ENCODE results near the gene WASF3.

Gene WASF3

DNA sequence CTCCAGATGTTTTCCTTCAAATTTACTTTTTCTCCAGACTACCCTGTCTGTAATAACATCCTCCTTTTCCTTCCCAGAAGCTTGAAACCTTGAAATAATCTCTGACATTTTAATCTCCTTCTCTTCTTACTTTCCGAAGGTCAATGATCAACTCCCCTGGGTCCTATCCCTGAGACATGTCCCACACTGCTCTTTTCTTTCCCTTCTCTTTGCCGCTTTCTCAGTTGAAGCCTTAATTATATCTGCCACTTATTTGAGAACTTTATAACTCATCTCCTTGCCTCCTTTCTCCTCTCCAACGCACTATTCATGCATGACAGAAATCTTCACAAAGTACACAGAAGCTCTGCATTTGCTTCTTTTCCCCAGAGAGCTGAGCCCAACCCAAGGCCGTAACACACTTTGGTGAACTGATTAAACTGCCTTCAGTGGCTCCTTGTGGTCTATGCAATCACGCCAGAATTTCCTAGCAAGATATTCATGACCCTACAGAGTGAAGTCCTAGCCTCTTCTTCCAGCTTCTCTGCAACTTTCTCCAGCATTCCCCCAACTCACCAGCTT lies 9.2 kb upstream of the WASF3 start:
- no peak for DNase-seq

DNA sequence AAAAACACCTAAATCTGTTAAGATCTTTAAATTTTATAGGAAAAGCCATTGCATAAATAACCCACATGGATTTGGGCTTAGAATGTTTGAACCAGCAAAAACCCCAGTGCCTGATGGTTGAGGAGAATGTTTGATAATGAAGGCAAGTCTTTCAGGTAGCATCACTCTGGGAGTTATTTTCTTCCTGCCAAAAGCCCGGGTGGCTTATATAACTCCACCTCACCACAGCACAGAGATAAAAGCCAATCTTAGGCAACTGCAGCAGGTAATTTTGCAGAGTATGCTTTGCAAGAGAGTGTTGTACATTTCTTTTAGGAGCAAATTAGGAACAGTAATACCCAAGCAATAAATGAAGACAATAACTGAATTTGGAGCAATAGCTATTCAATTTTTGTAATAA lies 7.8 kb upstream of the WASF3 start:
- DNase-seq, result no peak

DNA sequence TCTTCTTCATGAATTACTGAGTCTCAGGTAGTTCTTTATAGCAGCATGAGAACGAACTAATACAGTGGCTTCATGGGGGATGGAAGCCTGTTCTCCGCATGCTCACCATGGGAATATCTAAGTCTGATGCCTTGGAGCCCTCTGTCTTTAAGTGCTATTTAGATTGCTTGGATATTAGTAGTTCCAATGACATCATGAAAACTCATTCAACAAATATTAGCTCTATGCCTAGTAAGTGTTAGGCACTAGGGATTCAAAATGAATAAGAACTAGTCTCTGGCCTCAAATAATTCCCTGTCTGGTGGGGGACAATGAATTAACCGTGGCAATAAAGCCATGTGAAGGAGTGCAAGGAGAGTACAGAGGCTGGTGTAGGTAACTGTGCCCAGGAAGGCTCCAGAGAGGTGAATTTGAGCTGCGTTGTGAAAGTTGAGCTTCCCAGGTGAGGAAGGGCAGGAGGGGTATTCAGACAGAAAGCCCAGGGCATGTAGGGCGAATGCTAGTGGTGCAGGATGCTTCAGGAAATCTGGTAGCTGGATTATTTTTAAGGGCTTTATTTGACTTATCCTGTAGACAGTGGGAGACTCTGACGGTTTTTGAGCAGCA lies 6.1 kb upstream of the WASF3 start:
- no peak for DNase-seq

DNA sequence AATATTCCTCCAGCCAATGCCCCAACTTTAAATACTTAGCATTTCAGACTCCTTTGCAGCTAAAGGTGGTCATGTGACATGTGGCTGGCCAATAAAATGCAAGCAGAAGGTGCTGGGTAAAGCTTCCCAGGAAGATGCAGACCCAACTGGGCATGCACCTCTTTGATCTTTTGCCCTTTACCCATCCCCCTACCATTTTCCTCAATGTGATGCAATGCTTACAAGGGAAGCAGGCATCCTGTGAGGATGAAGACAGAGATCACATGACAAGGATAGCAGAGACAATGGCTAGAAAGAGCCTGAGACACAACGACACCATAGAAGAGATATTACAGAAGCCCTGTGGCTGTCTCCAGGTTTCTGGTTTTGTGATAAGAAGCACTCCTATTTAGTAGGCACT lies 2.1 kb upstream of the WASF3 start:
- no peak for DNase-seq

DNA sequence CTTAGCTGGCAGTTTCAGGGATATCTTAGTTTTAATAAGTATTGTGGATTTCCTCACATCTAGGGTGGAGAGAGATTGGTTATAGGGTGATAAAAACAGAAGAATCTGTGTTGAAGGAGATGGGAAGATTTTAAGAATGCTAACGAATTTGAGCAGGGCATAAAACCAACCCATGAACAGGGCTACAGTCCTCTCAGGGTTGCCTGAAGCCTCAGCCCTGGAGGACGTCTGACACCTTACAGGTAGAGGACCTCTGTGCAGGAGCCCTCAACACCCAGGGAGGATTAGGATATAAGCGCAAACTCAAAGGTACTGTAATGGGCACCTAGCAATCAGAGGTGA lies 461 bp upstream of the WASF3 start:
- DNase-seq, result no peak

DNA sequence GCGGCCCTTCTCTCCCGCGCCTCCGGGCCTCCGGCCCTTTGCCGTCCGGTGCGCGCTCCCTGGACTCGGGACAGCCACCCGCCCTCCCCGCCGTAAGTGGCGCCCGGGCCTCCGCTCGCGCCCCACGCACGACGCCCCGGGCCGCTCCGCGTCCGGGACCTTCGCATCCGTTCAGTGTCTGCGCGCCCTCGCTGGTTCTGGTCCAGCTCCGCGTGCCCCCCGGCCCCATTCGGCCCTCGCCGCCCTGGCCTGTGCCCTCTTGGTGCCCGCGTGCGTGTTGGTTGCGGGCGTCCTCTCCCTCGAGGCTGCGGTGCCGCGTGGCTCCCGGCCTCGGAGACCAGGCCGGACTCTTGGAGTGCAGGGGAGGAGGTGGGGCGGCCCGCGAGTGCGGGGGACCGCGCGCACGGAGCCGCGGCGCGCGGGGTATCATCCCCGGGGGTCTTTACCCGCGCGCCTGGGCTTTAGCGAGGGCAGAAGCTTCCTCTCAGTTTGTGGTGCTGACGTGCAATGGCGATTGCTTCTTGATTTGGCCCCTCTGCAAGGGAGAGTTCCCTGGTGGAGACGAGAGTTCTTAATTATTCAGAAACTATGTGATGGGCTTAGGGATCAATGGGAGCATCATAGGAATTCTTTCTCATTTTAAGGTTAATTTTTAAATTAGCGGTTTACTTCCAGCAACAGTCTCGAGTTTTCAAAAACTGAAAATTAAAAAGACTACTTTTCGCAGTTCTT lies 757 bp downstream of the WASF3 start:
- DNase-seq, result no peak

DNA sequence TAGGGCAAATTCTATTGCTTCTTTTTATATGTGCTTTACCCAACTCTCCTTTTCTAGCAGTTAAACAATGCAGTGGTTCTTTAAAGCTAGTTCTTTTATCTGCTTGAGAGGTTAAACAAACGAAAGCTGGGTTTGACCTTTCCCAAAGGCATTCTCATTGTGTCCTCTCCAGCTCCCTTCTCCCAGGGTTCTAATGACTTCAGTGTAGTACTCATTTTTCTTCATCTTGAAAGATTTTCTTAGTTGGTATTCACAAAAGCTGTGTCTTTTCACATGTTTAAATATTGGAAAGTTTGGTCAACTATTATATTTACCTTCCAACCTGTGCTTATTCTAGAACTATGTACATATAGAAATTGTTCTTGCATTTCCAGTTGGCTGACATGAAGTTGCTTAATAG lies 1.5 kb downstream of the WASF3 start:
- DNase-seq, result no peak

DNA sequence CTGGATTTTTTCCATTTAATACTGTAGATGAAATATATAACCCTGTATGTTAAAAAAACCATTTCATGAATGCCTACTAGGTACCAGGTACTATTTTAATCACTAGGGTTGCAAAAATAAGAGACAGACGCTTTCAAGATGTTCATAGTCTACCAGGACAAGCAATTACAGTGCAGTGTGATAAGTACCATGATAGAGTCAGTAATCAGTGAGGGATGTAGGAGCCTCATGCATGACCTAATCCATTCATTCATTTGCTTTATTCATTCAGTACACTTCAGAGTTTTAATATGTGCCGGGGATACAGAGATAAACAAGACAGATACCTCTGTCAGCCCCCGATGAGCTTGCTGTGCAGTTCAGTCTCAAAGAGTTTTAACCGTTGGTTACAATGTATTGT lies 3.0 kb downstream of the WASF3 start:
- DNase-seq, result no peak

DNA sequence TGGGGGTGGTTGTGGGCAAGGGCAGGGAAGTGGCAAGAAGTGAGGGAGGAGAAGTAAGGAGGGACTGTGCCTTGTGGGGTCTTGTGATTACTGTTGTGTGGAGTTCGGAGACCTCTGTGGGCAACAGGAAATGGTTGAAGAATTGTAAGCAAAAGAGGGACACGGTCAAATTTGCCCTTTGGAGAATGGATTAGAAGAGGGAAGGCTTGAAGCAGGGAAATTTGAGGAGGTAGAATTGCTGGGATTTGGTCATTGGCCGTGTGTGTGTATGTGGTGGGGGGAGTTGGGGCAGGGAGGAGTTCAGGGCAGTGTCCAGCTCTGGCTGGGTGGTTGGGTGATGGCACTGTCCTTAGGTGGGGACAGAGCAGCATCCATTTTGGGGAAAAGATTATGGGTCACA lies 3.6 kb downstream of the WASF3 start:
- DNase-seq, result no peak

DNA sequence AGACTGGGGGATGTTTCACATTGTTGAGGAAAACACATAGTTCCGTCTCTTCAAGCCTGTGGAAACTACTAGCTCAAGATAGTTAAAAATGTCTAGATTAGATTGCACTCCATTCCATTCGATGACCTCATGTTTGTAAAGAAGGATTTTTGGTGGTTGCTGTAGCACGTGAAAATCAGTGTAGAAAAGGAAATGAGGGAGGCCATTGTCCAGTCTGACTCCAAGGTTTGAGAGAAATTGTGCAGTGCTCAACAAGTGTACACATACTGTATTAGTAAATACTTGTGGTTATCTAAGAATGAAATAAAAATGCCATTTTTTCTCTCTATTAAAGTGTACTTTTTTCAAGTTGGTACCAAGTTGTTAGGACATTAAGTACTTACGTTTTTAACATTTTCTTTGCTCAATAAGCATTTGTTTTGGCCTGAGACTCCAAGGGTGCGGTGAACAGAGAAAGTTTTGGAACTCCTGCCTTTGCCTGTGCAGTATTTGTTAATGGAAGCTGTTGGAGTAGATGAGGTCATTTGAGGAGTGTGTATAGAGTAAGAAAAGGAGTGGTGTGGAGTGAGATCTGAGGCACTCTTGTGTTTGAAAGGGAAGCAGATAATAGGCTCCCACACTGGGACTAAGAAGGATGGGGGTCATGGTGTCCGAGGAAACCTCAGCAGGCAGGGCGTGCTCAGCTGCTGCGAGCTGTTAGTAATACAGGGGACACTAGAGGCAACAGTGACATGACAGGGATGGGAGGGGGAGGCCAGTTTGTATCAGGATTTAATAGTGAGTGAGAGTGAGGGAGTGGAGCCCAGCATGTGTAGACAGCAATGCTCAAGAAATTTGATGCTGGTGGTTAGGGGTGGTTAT lies 4.4 kb downstream of the WASF3 start:
- DNase-seq, result no peak

DNA sequence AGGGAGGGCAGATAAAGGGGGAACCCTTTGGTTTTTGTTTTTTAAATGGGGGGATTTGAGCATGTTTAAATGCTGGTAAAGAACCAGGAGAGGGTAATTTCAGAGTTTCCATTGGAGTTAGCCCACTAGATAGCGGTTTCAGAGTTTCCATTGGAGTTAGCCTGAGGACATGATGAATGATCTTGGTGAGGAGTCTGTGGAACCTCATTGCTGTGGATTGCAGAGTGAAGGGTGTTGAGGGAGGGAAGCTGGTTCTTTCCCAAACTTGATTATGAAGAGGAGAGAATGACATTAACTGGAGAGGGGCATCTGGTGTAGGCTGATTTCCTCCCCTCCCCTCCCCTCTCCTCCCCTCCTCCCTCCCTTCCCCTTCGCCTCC lies 5.0 kb downstream of the WASF3 start:
- no peak for DNase-seq

DNA sequence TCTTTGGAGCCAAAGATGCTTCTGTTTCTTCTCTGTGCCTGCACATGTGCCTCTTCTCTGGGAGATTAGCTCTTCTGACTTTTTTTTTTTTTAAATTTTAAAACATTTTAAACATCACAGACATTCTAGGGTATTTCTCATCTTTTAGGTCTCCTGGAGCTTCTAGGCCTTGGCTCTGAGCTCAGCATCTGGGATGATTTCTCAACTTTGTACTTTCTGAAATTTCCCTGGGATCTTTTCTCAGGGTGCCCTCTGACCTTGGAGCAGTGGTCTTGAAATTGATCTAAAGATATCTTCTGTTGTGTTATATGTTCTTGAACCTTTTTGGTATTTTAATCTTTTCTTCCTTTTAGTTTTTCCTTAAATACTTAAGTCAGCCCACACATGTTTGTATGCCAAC lies 6.2 kb downstream of the WASF3 start:
- no peak for DNase-seq

DNA sequence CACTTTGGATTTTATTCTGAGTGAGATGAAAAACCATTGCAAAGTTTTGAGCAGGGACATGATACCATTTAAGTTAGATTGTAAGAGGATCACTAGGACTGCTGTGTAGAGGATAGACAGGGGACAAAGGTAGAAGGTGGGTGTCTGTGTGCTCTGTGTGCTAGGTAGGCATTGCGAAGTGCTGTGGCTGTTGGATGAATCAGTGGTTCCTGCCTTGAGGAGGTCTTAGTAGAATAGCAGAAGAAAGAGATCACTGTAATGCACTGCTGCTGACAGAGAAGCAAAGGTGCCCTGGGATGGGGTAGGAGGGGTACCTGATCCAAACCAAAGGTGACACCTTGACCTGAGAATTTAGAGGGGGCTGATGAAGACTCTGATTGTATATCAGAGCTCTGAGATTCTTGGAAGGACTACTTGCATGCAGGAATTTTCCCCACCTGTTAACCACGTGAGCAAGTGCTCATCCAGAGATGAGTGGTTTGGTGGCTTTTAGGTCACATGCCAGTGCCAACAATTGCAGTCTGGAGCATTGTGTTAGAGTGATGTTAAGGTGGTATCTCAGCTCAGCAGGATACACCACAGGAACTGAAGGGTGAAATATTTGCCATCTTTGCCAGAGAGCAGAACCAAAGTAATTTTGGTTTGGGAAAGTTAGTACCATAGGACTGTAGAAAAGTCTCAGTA lies 10.8 kb downstream of the WASF3 start:
- no peak for DNase-seq

DNA sequence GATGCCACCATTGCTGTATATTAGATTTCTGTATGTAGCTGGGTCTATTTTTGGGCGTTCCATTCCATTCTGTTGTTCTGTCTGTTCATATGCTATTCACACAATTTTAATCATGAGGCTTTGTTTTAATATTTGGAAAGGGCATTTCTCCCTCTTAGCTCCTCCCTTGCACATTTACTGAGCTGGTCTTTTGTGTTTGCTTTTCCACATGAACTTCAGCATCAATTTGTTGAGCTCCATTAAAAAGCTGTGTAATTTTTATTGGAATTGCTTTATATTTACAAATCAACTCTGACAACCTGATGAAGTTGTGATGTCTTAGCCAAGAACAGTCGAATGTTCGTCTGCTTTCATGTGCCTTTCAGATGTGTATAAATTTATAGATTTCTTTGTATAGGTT lies 14.0 kb downstream of the WASF3 start:
- no peak for DNase-seq

DNA sequence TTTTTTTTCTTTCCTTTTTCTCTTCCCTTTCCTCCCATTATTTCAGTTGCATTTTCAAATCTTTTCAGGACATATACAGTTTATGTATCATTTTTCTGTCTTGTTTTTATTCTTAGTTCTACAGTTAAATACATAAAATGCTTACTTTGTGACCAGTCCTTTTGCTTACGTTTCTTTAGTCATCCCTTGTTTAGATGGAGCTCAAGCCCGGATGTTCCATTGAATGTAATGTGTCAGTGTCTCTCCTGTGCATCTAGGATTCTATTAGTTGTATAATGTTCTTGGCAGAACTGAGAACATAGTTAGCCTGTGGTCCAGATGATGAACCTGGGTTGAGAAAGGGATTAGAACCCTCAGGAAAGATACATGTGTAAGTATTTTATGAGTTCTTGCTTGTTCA lies 17.8 kb downstream of the WASF3 start:
- DNase-seq, result no peak

DNA sequence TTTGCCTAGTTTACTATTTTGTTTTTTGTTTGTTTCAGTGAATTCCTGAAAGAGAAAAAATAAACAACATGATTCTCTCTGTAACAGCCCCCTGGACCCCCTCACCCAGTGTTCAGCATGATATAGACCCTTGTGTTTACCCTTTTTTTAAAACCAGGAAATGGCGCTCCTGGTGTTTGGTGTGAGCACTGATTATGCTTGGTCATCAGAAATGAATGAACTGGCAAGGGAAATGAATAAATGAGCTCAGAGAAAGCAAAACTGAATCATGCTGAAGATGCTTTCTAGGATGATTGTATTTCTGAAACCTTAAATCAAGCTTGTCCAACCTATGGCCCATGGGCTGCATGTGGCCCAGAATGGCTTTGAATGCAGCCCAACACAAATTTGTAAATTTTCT lies 22.1 kb downstream of the WASF3 start:
- DNase-seq, result no peak

DNA sequence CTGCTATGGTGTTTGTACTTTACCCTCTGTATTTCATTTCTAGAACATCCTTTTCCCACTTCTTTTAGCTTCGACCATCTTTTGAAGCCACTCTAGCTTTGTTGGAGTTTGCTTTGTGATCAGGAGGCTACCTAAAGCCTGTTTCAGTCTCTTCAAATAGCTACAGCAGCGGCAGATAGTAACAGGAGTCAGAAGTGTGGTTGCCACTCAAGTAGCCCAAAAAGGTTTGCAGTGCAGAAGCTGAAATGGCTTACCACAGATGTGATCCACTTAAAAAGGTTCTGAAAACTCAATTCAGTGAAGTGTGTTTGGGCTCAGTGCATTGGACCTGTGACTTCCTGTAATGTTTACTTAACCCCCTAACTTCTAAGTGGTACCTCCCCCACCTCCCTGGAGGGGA lies 26.2 kb downstream of the WASF3 start:
- no peak for DNase-seq

DNA sequence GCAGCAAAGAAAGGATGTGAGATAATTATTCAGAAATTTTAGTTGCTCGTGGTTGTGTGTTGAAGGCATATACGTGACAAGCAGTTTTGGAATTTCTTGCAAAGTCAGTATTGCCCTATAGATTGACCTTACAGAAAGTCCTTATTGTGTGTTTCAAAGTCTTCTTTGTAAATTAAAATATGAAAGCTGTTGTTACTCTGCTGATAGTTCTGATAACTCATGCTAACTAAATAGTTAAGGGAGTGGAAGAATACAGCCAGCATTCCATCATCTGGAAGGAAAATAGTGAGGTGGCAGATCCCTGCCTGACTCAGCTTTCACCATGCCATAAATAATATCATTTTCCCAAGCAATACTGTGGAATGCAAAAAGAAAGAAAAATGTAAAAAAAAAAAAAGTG lies 27.2 kb downstream of the WASF3 start:
- no peak for DNase-seq

DNA sequence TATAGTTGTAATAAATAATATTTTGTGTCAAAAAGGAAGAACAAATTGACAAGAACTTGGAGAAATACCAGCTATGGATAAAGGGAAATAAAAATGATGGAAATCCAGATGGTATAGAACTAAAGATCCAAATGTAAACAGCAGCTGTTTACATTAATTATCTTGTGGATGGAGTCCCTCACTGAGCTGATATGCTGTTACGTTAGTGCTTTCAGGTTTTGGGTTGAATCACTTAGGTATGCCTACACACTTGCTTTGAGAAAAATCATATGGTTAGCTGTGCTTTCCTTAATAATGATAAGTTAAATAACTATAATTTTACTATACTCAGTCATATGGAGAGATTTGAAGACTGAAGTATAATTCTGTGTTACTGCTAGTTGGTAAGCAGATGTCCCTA lies 27.7 kb downstream of the WASF3 start:
- DNase-seq, result no peak

DNA sequence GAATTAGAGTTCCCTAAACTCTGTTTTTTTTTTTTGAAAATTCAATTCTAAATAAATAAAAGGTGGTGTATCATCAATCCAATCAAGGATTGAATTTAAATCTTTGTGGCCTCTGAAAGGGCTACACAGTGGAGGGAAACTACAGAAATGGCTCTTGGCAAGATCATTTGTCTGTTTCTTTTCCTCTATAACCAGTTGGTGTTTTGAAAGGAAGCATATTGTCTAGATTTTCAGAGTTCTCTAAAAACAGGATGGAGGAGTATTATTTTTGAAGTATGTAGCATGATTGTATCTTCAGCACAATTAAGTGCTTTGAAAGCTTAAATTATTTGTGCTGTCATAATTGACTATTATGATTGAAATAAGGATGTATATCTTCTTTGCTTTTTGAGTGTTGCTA lies 29.8 kb downstream of the WASF3 start:
- no peak for DNase-seq

DNA sequence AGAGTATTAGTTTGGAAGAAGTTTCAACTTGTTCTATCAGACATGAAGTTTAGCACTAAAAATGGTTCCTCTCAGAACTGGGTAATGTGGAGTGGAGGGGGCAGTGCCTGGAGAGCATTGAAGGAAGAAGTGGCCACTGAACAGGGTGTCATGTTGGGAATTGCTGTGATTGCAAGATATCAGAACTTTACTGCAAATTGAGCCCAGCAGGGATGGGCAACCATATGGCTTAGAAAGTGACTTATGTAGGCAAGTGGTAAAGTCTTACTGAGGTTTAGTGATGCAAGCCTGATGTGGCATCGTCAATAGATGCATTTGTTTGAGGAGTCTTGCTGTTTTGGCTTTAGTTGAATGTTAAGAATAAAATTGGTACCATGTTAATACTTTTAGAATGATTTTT lies 31.7 kb downstream of the WASF3 start:
- no peak for DNase-seq

DNA sequence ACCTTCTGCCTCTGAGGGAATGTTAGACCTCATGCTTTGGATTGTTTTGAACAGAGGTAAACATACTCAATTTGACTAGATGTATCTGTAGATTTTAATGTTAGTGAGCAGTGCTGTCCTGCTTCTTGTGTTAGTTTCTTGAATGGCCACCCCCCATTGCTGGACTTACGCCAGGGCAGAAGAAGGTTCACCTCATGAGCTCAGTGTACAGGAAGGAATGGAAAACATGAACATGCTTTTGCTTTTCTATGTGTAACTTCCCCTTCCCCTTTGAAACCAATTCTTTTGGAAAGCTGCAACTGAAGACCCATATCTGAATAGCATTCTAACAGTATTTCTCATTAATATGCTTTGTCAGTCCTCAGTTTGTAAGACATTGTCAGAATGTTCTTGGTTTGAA lies 32.3 kb downstream of the WASF3 start:
- no peak for DNase-seq

DNA sequence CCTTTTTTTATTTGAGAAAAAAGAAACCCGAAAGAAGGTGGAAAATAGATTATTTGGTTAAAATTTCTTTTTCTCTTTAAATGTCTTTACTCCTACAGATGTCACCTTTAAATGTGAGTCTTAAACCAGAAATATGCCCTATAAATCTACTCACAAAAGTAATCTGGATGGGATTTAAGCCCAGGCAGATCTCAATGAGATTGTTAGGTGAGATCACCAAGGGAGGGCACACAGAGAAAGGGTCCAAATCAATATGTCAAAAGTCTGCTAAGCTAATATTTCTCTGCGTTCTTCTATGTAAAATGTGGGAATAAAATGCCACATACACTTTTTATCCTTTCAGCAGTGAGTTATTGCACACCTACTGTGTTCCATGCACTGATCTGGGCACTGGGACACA lies 32.9 kb downstream of the WASF3 start:
- DNase-seq, result no peak

DNA sequence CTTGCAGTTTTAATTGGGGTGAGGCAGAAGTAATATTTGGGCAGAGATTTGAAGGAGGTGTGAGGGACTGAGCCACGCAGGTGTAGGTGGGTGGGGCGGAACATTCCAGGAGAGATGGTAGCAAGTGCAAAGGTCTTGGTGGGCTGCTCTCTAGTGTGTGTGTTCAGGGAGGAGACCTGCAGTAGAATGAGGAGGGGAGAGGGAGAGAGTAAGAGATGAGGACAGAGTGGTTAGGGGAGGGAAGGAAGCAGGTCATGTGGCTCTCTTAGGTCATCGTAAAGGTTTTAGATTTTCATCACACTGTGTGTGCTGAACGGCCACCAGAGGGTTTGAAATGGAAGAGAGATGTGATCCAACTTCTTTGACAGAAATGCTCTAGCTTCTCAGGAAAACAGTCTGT lies 33.5 kb downstream of the WASF3 start:
- DNase-seq, result no peak

All from activated CD4-positive, alpha-beta T cell treated with anti-CD3 and anti-CD28 coated beads, Interleukin-2, amount 50 U/mL, for 4 hours (primary cell).